ENCODE results near the gene STK4. TPM values are rescaled to one million over a fixed set of nuclear protein-coding genes. Genes with fewer than 3 reads are reported as not detected.

The STK4 gene
- total and polyA plus RNA-seq, 2 donors (not counting 3 experiments of a cell fraction or from before 2014, with no cell fraction given): 9.1 to 29.6 TPM

DNA sequence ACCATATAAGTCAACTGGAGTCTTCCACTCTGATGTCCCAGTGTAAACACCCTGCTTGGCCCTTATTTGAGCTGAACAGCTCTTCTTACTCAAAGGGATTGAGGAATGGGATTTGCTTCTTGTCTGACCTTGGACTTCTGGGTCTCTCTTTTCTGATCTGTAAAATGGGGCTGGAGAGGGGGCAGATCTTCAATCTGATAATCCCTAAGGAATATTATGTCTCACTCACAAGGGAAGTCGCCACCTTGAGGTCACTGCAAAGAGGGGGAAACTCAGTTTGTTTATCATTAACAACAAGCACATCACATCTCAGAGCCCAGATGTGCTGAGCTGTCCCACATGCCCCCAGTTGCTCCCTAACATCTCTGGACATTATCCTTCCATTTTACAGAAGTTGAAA, 119.6 kb downstream of the STK4 start:
- no peak for DNase-seq (ENCODE audit: low read depth, low spot score)
- no peak overlapping the region for H3K4me3 ChIP-seq (replicated peaks in 1 of 3; ENCODE audit: insufficient read depth in 1 of 3, low read depth in 1 of 3, low read length in 3 of 3)
- no peaks in the 10 kb centered on the region for H3K9me3 ChIP-seq (replicated peaks; ENCODE audit: control insufficient read depth, insufficient read depth, low read length)
- dilution Hi-C loops (cut with MboI; ENCODE audit: extremely low pct_ligation_motif_present, low sequenced_read_pairs) (no loop called here), intact Hi-C loops (cut with micrococcal nuclease) (no loop called here)
- H3K9ac ChIP-seq (replicated peaks; ENCODE audit: extremely low read depth, insufficient read depth, low read length): no peak overlapping the region
- no peaks in the 10 kb centered on the region for H4K20me1 ChIP-seq (replicated peaks; ENCODE audit: control insufficient read depth, extremely low read depth, insufficient read depth, low read length)
- no peak overlapping the region for H3K4me2 ChIP-seq (ENCODE audit: insufficient read depth, low read length)
- no peaks in the 10 kb centered on the region for H3K27me3 ChIP-seq (ENCODE audit: control insufficient read depth in 2 of 2, insufficient read depth in 2 of 2, low read length in 2 of 2)
- H3K36me3 ChIP-seq (ENCODE audit: control insufficient read depth in 2 of 2, extremely low read depth in 1 of 2, insufficient read depth in 2 of 2, low read length in 2 of 2): no peaks in the 10 kb centered on the region
- H3K9me1 ChIP-seq (replicated peaks; ENCODE audit: control insufficient read depth, extremely low read depth, insufficient read depth, low read length): no peaks in the 10 kb centered on the region
- ChIA-PET CTCF (interaction anchor here (1.0 to 3.1 kb wide), 3 partner anchors 10 to 42 kb away, joined by 3 to 13 read pairs (median 10); no protein-coding TSS in a partner anchor), POLR2A (no interaction called here)
- H3K79me2 ChIP-seq (ENCODE audit: control insufficient read depth, insufficient read depth, low read length): no peaks in the 10 kb centered on the region
- H3K4me1 ChIP-seq (ENCODE audit: control insufficient read depth, extremely low read depth, insufficient read depth, low read length): peaks cover 2% of the 10 kb centered on the region
- no peak for FAIRE-seq
- H2AFZ ChIP-seq (ENCODE audit: low read depth, low read length): no peak overlapping the region
- BruUV-seq (replicated peaks): no TSS peak
- TF ChIP-seq JUN (IDR thresholded peaks at IDR 0.05; ENCODE audit: borderline replicate concordance, insufficient read depth, insufficient read length, low read depth) (no peak), POLR2A (IDR thresholded peaks at IDR 0.05; ENCODE audit: low read depth, low read length) (no peak), MYC (IDR thresholded peaks at IDR 0.05; ENCODE audit: low read depth, low read length) (no peak), POLR2AphosphoS5 (IDR thresholded peaks at IDR 0.05; ENCODE audit: insufficient read depth, low read depth, low read length) (no peak), GATA2 (IDR thresholded peaks at IDR 0.05; ENCODE audit: insufficient read depth, insufficient read length, low read depth, low read length) (no peak), FOS (IDR thresholded peaks at IDR 0.05; ENCODE audit: borderline replicate concordance, insufficient read depth, low read length) (no peak), EZH2 (IDR thresholded peaks at IDR 0.05; ENCODE audit: borderline replicate concordance, low read depth, low read length, severe bottlenecking) (no peak)
- TF ChIP-seq, protein P1, sequence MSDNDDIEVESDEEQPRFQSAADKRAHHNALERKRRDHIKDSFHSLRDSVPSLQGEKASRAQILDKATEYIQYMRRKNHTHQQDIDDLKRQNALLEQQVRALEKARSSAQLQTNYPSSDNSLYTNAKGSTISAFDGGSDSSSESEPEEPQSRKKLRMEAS (IDR thresholded peaks at IDR 0.05; ENCODE audit: insufficient read depth, insufficient read length): no peak
- TF ChIP-seq, protein P2, sequence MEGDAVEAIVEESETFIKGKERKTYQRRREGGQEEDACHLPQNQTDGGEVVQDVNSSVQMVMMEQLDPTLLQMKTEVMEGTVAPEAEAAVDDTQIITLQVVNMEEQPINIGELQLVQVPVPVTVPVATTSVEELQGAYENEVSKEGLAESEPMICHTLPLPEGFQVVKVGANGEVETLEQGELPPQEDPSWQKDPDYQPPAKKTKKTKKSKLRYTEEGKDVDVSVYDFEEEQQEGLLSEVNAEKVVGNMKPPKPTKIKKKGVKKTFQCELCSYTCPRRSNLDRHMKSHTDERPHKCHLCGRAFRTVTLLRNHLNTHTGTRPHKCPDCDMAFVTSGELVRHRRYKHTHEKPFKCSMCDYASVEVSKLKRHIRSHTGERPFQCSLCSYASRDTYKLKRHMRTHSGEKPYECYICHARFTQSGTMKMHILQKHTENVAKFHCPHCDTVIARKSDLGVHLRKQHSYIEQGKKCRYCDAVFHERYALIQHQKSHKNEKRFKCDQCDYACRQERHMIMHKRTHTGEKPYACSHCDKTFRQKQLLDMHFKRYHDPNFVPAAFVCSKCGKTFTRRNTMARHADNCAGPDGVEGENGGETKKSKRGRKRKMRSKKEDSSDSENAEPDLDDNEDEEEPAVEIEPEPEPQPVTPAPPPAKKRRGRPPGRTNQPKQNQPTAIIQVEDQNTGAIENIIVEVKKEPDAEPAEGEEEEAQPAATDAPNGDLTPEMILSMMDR (IDR thresholded peaks at IDR 0.05; ENCODE audit: extremely low read depth in 1 of 2, insufficient read depth in 1 of 2, low read depth in 1 of 2, low read length in 2 of 2): no peak
- H3K27ac ChIP-seq (ENCODE audit: insufficient read depth, low read depth, low read length): no peak overlapping the region

All from endothelial cell of umbilical vein (primary cell).